Left lung (tissue), 10 donors: Measurements from ENCODE around the gene PCSK2. TPM values are rescaled to one million over a fixed set of nuclear protein-coding genes. Genes with fewer than 3 reads are reported as not detected.

Experiments used
- ATAC-seq: fragments of 200-7000 bp; cut with Tn5 transposase; one replicate; pipeline ENCODE4 v1.9.1; 2020; ENCODE audit warnings: moderate library complexity
- DNase-seq, 4 donors: peaks; one replicate each; pipeline ENCODE4 v3.0.0-alpha.2; 2013 to 2020
- H3K27ac ChIP-seq, 2 donors: fragments of 200-600 bp; sonication (generic) in 1 of 2; one replicate each; pipeline versions ENCODE4 v1.5.0 to v1.8.0; 2020 to 2021
- H3K27me3 ChIP-seq, 2 donors: fragments of 200-600 bp; sonication (generic) in 1 of 2; one replicate each; pipeline versions ENCODE4 v1.5.0 to v1.8.0; 2020 to 2021
- H3K36me3 ChIP-seq, 2 donors: fragments of 200-600 bp; sonication (generic) in 1 of 2; one replicate each; pipeline versions ENCODE4 v1.5.0 to v1.8.0; 2020 to 2021
- H3K4me1 ChIP-seq, 2 donors: fragments of 200-600 bp; one replicate each; pipeline ENCODE4 v1.8.0; 2021
- H3K4me3 ChIP-seq, 2 donors: fragments of 200-600 bp; sonication (generic) in 1 of 2; one replicate each; pipeline versions ENCODE4 v1.5.0 to v1.8.0; 2020 to 2021; ENCODE audit warnings: mild to moderate bottlenecking in 1 of 2
- H3K9me3 ChIP-seq, 2 donors: fragments of 200-600 bp; sonication (generic) in 1 of 2; one replicate each; pipeline versions ENCODE4 v1.5.0 to v1.8.0; 2020 to 2021
- CTCF ChIP-seq, 2 donors: fragments of 200-600 bp; sonication (generic) in 1 of 2; IDR thresholded peaks; one replicate each; pipeline versions ENCODE4 v1.5.0 to v1.8.0; 2021; ENCODE audit warnings: antibody characterized with exemption in 2 of 2
- intact Hi-C, 2 donors: fragments of 100-400 bp; cut with DNase I; formaldehyde crosslinking; loops; one replicate each; pipeline versions ENCODE4 v1.11.2 to v1.14.2; 2022
- polyA plus RNA-seq, 6 donors: library from polyadenylated mRNA; unstranded; fragments of 120-200 nt; gene quantifications; one replicate each; pipeline ENCODE4 v1.2.1, GENCODE V29; 2013; ENCODE audit not compliant: insufficient read length in 6 of 6
- total RNA-seq, 2 donors: library from RNA; stranded (reverse); fragmentation: NEBNext Ultra II Directional; extraction: Animal tissue kit (Norgen Biotek cat#: 25700); gene quantifications; one replicate each; pipeline ENCODE4 v1.2.1, GENCODE V29; 2021
- donor health status: DM: no; HTN: yes; CAD: no.
- donor health status: DM: no; HTN: no; CAD: no.

PCSK2 gene
- total and polyA plus RNA-seq, 8 donors, result 0.32 to 33.4 (median 0.65) TPM

GRCh38 chr20:17326096-17326495 lies 99.3 kb downstream of the PCSK2 start:
- TF ChIP-seq CTCF (IDR thresholded peaks at IDR 0.05), result no peak
- peaks cover 6 to 18% of the 10 kb centered on the region in 2 donors for H3K27me3 ChIP-seq
- H3K27ac ChIP-seq, result no peak overlapping the region
- no peak for DNase-seq
- no peak for ATAC-seq
- intact Hi-C loops, result no loop called here
- H3K9me3 ChIP-seq, result no peaks in the 10 kb centered on the region
- H3K4me1 ChIP-seq, result no peaks in the 10 kb centered on the region
- no peak overlapping the region for H3K4me3 ChIP-seq
- H3K36me3 ChIP-seq, result no peaks in the 10 kb centered on the region

- peak in 1 of 4 donors; percentile 68 for DNase-seq
Observed at GRCh38 chr20:17327185-17328148, 100.6 kb downstream of the PCSK2 start.

GRCh38 chr20:17334932-17335331 lies 108.1 kb downstream of the PCSK2 start:
- ATAC-seq (no peak), DNase-seq (no peak)
- Histone ChIP-seq H3K4me3 (no peak overlapping the region), H3K27me3 (no peaks in the 10 kb centered on the region), H3K36me3 (no peaks in the 10 kb centered on the region), H3K27ac (no peak overlapping the region), H3K4me1 (no peaks in the 10 kb centered on the region), H3K9me3 (no peaks in the 10 kb centered on the region)
- intact Hi-C loops, result no loop called here
- no peak for TF ChIP-seq CTCF (IDR thresholded peaks at IDR 0.05)

More at GRCh38 chr20:17327185-17328148, 100.6 kb downstream of the PCSK2 start:
- intact Hi-C loops, result no loop called here
- Histone ChIP-seq H3K4me3 (no peak overlapping the region), H3K36me3 (no peaks in the 10 kb centered on the region), H3K27me3 (peaks cover 6 to 18% of the 10 kb centered on the region in 2 donors), H3K9me3 (no peaks in the 10 kb centered on the region), H3K27ac (no peak overlapping the region), H3K4me1 (no peaks in the 10 kb centered on the region)
- ATAC-seq, result no peak
- no peak for TF ChIP-seq CTCF (IDR thresholded peaks at IDR 0.05)

- no peak for TF ChIP-seq CTCF (IDR thresholded peaks at IDR 0.05)
- no peak for ATAC-seq
- no peak for DNase-seq
- intact Hi-C loops, result no loop called here
- H3K36me3 ChIP-seq, result no peaks in the 10 kb centered on the region
- no peaks in the 10 kb centered on the region for H3K9me3 ChIP-seq
- no peaks in the 10 kb centered on the region for H3K27me3 ChIP-seq
- H3K4me3 ChIP-seq, result no peak overlapping the region
- no peaks in the 10 kb centered on the region for H3K4me1 ChIP-seq
- no peak overlapping the region for H3K27ac ChIP-seq
Observed at GRCh38 chr20:17339000-17339399, 112.2 kb downstream of the PCSK2 start.

- no peak for TF ChIP-seq CTCF (IDR thresholded peaks at IDR 0.05)
- H3K9me3 ChIP-seq, result no peaks in the 10 kb centered on the region
- no peak overlapping the region for H3K4me3 ChIP-seq
- no peak for DNase-seq
- no peak overlapping the region for H3K27ac ChIP-seq
- H3K4me1 ChIP-seq, result no peaks in the 10 kb centered on the region
- H3K27me3 ChIP-seq, result no peaks in the 10 kb centered on the region
- ATAC-seq, result no peak
- H3K36me3 ChIP-seq, result no peaks in the 10 kb centered on the region
- intact Hi-C loops, result no loop called here
Observed at GRCh38 chr20:17343091-17343490, 116.3 kb downstream of the PCSK2 start.
